CD4-positive, alpha-beta memory T cell (primary cell): Measurements from ENCODE around the gene EID2B. TPM values are rescaled to one million over a fixed set of nuclear protein-coding genes. Genes with fewer than 3 reads are reported as not detected.

Experiments used
- CTCF ChIA-PET: fragments of 350-600 bp; sonication (Branson Sonifier 250); formaldehyde crosslinking; loops from one replicate; lab custom pipeline; 2021; ENCODE audit warnings: inconsistent platforms; ENCODE audit not compliant: partially characterized antibody; lab: Charles Lee
- POLR2A ChIA-PET: fragments of 350-600 bp; sonication (Branson Sonifier 250); formaldehyde crosslinking; loops from one replicate; lab custom pipeline; 2021; ENCODE audit not compliant: partially characterized antibody; lab: Charles Lee
- DNase-seq, 5 donors: peaks; one replicate each; pipeline versions ENCODE4 v3.0.0 to v3.0.0-alpha.2; 2020 to 2022; ENCODE audit warnings: mixed read lengths in 1 of 5
- H3K27ac ChIP-seq: one replicate; pipeline ENCODE4 v1.7.0; 2013; ENCODE audit warnings: low read depth, low read length
- H3K27me3 ChIP-seq: 2 replicates; pipeline ENCODE4 v1.7.0; 2013; ENCODE audit warnings: mild to moderate bottlenecking, low read length, moderate library complexity; ENCODE audit not compliant: insufficient read depth
- H3K36me3 ChIP-seq: 2 replicates; pipeline ENCODE4 v1.7.0; 2013; ENCODE audit warnings: mild to moderate bottlenecking, low read length, moderate library complexity; ENCODE audit not compliant: insufficient read depth
- H3K4me1 ChIP-seq: 2 replicates; pipeline ENCODE4 v1.7.0; 2013; ENCODE audit warnings: mild to moderate bottlenecking, low read length, moderate library complexity; ENCODE audit not compliant: insufficient read depth
- H3K4me3 ChIP-seq, 2 donors: one replicate each; pipeline ENCODE4 v1.7.0; 2013; ENCODE audit warnings: low read length in 2 of 2, mild to moderate bottlenecking in 1 of 2
- H3K9me3 ChIP-seq, 2 donors: one replicate each; pipeline ENCODE4 v1.7.0; 2013; ENCODE audit warnings: low read length in 2 of 2, control low read depth in 1 of 2; ENCODE audit not compliant: control insufficient read depth in 1 of 2
- H3K27ac Mint-ChIP-seq, 7 donors: one replicate each; pipeline ENCODE4 v1.8.0; 2020 to 2021; ENCODE audit warnings: mixed read lengths in 7 of 7, mild to moderate bottlenecking in 6 of 7, inconsistent platforms in 3 of 7, moderate library complexity in 3 of 7
- H3K27me3 Mint-ChIP-seq, 2 donors: one replicate each; pipeline ENCODE4 v1.8.0; 2020 to 2021; ENCODE audit warnings: mixed read lengths in 2 of 2
- H3K36me3 Mint-ChIP-seq, 2 donors: one replicate each; pipeline ENCODE4 v1.8.0; 2020 to 2021; ENCODE audit warnings: mixed read lengths in 2 of 2, inconsistent platforms in 1 of 2, mild to moderate bottlenecking in 1 of 2
- H3K4me1 Mint-ChIP-seq, 4 donors: one replicate each; pipeline ENCODE4 v1.8.0; 2020 to 2021; ENCODE audit warnings: mixed read lengths in 4 of 4, mild to moderate bottlenecking in 1 of 4
- H3K4me3 Mint-ChIP-seq, 8 donors: one replicate each; pipeline ENCODE4 v1.8.0; 2020 to 2021; ENCODE audit warnings: mixed read lengths in 8 of 8, mild to moderate bottlenecking in 7 of 8, moderate library complexity in 6 of 8, inconsistent platforms in 3 of 8
- H3K9me3 Mint-ChIP-seq, 8 donors: one replicate each; pipeline ENCODE4 v1.8.0; 2020 to 2021; ENCODE audit warnings: mixed read lengths in 8 of 8, mild to moderate bottlenecking in 5 of 8, inconsistent platforms in 3 of 8, moderate library complexity in 1 of 8
- intact Hi-C: fragments of 100-400 bp; cut with micrococcal nuclease; formaldehyde crosslinking; loops from one replicate; pipeline ENCODE4 v1.15.1; 2023
- polyA plus RNA-seq, 2 donors: library from polyadenylated mRNA; unstranded; fragments of 300-500 nt; fragmentation: Illumina TruSeq; gene quantifications; one replicate each; pipeline ENCODE4 v1.2.3, GENCODE V29; 2021
- total RNA-seq, 2 experiments: library from RNA; stranded (reverse); gene quantifications; one replicate each; pipeline ENCODE4 v1.2.3, GENCODE V29; 2021

The EID2B gene
- total and polyA plus RNA-seq, 4 experiments from 2014 or later, result 6.1 to 8.8 (median 7.7) TPM

DNA sequence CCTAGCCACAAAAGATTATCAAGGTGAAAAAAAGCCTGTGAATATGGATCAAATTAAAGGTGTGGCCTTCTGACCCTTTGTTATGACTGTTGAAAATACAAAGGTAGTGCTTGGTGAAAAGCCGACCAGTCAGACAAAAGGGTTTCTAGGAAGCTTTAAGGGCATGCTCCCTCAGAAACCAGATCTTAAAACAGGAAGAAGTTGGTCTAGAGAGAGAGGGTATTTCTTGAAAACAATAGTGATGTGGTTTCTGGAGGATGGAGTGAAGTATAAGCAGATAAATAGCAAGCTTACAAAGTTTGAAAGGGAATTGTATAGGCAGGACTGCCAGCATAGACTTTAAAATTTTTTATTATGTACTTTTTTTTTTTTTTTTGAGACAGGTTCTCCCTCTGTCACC, 12.3 kb upstream of the EID2B start:
- Histone ChIP-seq H3K4me3 (no peak overlapping the region), H3K9me3 (no peaks in the 10 kb centered on the region), H3K27me3 (no peaks in the 10 kb centered on the region), H3K27ac (no peak overlapping the region), H3K4me1 (peaks cover 50% of the 10 kb centered on the region), H3K36me3 (no peaks in the 10 kb centered on the region)
- peaks cover 0 to 2% of the 10 kb centered on the region in 2 donors for H3K36me3 Mint-ChIP-seq
- DNase-seq, result peak in 4 of 5 donors; percentile 28 to 45 (median 32)
- peak overlapping the region; percentile 70 to 93 (median 84) for H3K27ac Mint-ChIP-seq
- peak overlapping the region in 7 of 8 donors; percentile 25 to 70 (median 55) for H3K4me3 Mint-ChIP-seq
- CTCF ChIA-PET, result interaction anchor here (1.0 to 1.2 kb wide), 2 partner anchors 11 to 154 kb away, joined by 5 to 6 read pairs; partner anchors contain the start of genes MED29 and PAF1
- POLR2A ChIA-PET, result interaction anchor here (1.1 to 1.7 kb wide), 3 partner anchors 12 to 100 kb away, joined by 3 to 8 read pairs (median 5); partner anchors contain the start of genes EID2B and SUPT5H
- H3K9me3 Mint-ChIP-seq, result no peaks in the 10 kb centered on the region
- H3K4me1 Mint-ChIP-seq, result peaks cover 32 to 57% (median 45%) of the 10 kb centered on the region in 4 donors
- H3K27me3 Mint-ChIP-seq, result peaks cover 0 to 3% of the 10 kb centered on the region in 2 donors
- intact Hi-C loops, result no loop called here

DNA sequence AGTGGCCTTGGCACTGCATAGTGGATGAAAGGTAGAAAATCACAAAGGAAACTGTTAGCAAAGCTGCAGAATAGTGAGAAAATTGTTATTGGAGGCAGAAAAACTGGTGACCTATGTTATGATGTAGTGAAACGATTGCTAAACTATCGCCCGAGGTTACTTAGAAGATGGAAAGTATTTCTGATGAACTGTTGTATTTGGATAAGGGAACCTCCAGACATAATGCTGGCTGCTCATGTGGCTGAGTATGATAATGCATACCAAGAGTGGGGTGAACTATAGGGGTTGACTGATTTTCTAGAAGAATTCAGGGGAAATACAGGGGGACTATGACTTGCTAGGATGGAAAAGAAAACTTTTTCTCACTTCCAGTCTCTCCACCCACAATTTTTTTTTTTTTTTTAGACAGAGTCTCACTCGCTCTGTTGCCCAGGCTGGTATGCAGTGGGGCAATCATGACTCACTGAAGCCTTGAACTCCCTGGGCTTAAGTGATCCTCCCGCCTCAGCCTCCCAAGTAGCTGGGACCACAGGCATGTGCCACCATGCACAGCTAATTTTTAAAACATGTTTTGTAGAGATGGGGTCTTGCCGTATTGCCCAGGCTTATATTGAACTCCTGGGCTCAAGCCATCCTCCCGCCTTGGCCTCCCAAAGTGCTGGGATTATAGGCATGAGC, 11.7 kb upstream of the EID2B start:
- no peaks in the 10 kb centered on the region for H3K27me3 ChIP-seq
- ChIA-PET CTCF (interaction anchor here (1.0 to 1.2 kb wide), 3 partner anchors 11 to 153 kb away, joined by 5 to 7 read pairs (median 6); partner anchors contain the start of genes MED29 and PAF1), POLR2A (interaction anchor here (1.1 to 1.7 kb wide), 3 partner anchors 12 to 99 kb away, joined by 3 to 8 read pairs (median 5); partner anchors contain the start of genes EID2B and SUPT5H)
- peak overlapping the region; percentile 70 to 93 (median 84) for H3K27ac Mint-ChIP-seq
- H3K9me3 Mint-ChIP-seq, result no peaks in the 10 kb centered on the region
- H3K36me3 Mint-ChIP-seq, result peaks cover 0 to 4% of the 10 kb centered on the region in 2 donors
- H3K4me1 Mint-ChIP-seq, result peaks cover 32 to 59% (median 46%) of the 10 kb centered on the region in 4 donors
- no peak overlapping the region for H3K4me3 ChIP-seq
- intact Hi-C loops, result no loop called here
- no peaks in the 10 kb centered on the region for H3K36me3 ChIP-seq
- H3K9me3 ChIP-seq, result no peaks in the 10 kb centered on the region
- H3K27me3 Mint-ChIP-seq, result peaks cover 0 to 3% of the 10 kb centered on the region in 2 donors
- DNase-seq, result no peak
- peak overlapping the region in 6 of 8 donors; percentile 25 to 70 (median 55) for H3K4me3 Mint-ChIP-seq
- H3K27ac ChIP-seq, result no peak overlapping the region
- H3K4me1 ChIP-seq, result peaks cover 50% of the 10 kb centered on the region

DNA sequence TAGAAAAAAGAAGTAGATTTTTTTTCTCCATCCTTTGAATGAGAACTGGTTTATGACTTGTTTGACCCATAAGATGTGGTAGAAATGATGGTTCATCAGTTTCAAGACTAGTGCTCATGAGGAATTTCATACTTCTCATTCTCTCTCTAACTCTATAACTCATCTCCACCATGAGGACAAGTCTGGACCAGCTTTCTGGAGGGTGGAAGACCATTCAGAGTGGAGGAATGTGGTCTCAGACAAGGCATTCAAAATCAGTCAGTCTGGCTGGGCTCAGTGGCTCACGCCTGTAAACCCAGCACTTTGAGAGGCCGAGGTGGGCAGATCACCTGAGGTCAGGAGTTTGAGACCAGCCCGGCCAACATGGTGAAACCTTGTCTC, 10.8 kb upstream of the EID2B start:
- Histone ChIP-seq H3K27ac (no peak overlapping the region), H3K27me3 (no peaks in the 10 kb centered on the region), H3K4me1 (peaks cover 59% of the 10 kb centered on the region), H3K4me3 (no peak overlapping the region), H3K9me3 (no peaks in the 10 kb centered on the region), H3K36me3 (no peaks in the 10 kb centered on the region)
- ChIA-PET CTCF (interaction anchor here (1.0 to 2.0 kb wide), 3 partner anchors 11 to 103 kb away, joined by 6 to 11 read pairs (median 7); partner anchors contain the start of gene EID2B), POLR2A (no interaction called here)
- Mint-ChIP-seq H3K9me3 (no peaks in the 10 kb centered on the region), H3K27ac (peak overlapping the region in 1 of 7 donors; percentile 60), H3K27me3 (peaks cover 0 to 3% of the 10 kb centered on the region in 2 donors), H3K4me3 (no peak overlapping the region), H3K36me3 (peaks cover 0 to 7% of the 10 kb centered on the region in 2 donors), H3K4me1 (peaks cover 37 to 68% (median 53%) of the 10 kb centered on the region in 4 donors)
- no peak for DNase-seq
- intact Hi-C loops, result no loop called here

GRCh38 chr19:39542206-39542605, 9.6 kb upstream of the EID2B start:
- H3K4me1 Mint-ChIP-seq, result peaks cover 42 to 78% (median 60%) of the 10 kb centered on the region in 4 donors
- ChIA-PET CTCF (interaction anchor here (1.0 to 2.0 kb wide), 5 partner anchors 9 to 131 kb away, joined by 3 to 11 read pairs (median 6); partner anchors contain the start of gene EID2B), POLR2A (interaction anchor here (0.8 kb wide), 1 partner anchor 9 kb away, joined by 3 read pairs; no protein-coding TSS in a partner anchor)
- H3K27ac Mint-ChIP-seq, result peak overlapping the region in 6 of 7 donors; percentile 32 to 92 (median 56)
- Histone ChIP-seq H3K9me3 (no peaks in the 10 kb centered on the region), H3K4me3 (no peak overlapping the region), H3K4me1 (peaks cover 68% of the 10 kb centered on the region), H3K27me3 (no peaks in the 10 kb centered on the region), H3K36me3 (no peaks in the 10 kb centered on the region), H3K27ac (no peak overlapping the region)
- H3K4me3 Mint-ChIP-seq, result peak overlapping the region in 3 of 8 donors; percentile 12 to 36 (median 17)
- peaks cover 0 to 7% of the 10 kb centered on the region in 2 donors for H3K36me3 Mint-ChIP-seq
- no peaks in the 10 kb centered on the region for H3K9me3 Mint-ChIP-seq
- no peak for DNase-seq
- intact Hi-C loops, result no loop called here
- peaks cover 0 to 3% of the 10 kb centered on the region in 2 donors for H3K27me3 Mint-ChIP-seq

- peak overlapping the region in 1 of 2 donors; percentile 81 for H3K4me3 ChIP-seq
- Mint-ChIP-seq H3K4me1 (peaks cover 34 to 74% (median 53%) of the 10 kb centered on the region in 4 donors), H3K9me3 (no peaks in the 10 kb centered on the region), H3K4me3 (peak overlapping the region; percentile 95 to 99 (median 97)), H3K27ac (peak overlapping the region; percentile 91 to 100 (median 99)), H3K36me3 (peaks cover 0 to 7% of the 10 kb centered on the region in 2 donors), H3K27me3 (peaks cover 0 to 1% of the 10 kb centered on the region in 2 donors)
- no peaks in the 10 kb centered on the region for H3K27me3 ChIP-seq
- intact Hi-C loops, result loop anchor here (1.0 kb wide), 2 partner anchors 95 to 100 kb away; partner anchors contain the start of gene SUPT5H
- no peak for DNase-seq
- peaks cover 51% of the 10 kb centered on the region for H3K4me1 ChIP-seq
- peak overlapping the region; percentile 86 for H3K27ac ChIP-seq
- CTCF ChIA-PET, result interaction anchor here (0.7 to 2.1 kb wide), 4 partner anchors 11 to 105 kb away, joined by 3 to 10 read pairs (median 3); partner anchors contain the start of gene RPS16
- H3K9me3 ChIP-seq, result no peaks in the 10 kb centered on the region
- POLR2A ChIA-PET, result interaction anchor here (1.2 to 2.5 kb wide), 3 partner anchors 95 to 105 kb away, joined by 4 to 17 read pairs (median 6); partner anchors contain the start of genes RPS16 and SUPT5H
- H3K36me3 ChIP-seq, result no peaks in the 10 kb centered on the region
Observed at GRCh38 chr19:39540333-39540673, 7.7 kb upstream of the EID2B start.

DNA sequence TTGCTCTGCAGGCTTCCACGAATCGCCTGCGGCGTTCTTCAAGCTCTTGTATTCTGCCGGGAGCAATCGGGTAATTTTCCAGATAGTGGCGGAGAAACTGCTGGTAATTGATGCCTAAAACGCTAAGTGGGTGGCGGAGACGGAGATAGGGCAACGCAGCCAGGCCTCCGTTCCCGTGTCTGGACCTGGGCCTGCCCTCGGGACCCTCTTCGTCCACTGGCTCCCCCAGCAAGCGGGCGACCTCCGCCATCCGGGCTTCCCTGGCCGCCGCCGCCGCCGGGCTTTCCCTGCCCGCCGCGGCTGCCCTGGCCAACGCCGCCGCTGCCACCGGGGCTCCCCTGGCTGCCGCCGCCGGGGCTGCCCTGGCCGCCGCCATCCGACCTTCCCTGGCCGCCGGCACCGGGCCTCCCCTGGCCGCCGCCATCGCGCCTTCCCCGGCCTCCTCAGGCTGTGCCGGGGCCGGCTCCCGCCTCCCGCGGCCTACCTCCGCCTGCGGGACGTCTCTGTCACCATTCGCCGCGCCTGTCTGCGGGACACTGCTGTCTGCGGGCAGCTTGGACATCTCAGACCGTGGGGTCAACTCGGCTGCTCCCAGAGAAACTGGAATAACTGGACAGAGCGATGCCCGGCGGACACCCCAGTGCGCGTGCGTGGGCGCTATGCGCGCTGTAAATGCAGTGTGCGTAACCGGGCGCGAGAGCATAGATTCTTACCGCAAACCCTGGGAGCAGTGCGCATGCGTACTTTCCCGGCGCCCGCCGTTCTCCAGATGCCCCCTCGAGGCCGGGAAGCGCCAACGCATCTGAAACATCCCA, 7.1 kb upstream of the EID2B start, which contains the start of gene EID2:
EID2 (minus strand) TSS at position 644 of the 815 bp plus-strand sequence; CDS start at position 562, 82 bp downstream.
- Histone ChIP-seq H3K27me3 (no peaks in the 10 kb centered on the region), H3K4me3 (peak within 1 kb of the TSS; percentile 43 to 81), H3K4me1 (peaks cover 45% of the 10 kb centered on the region), H3K27ac (peak within 1 kb of the TSS; percentile 86), H3K9me3 (no peaks in the 10 kb centered on the region), H3K36me3 (no peaks in the 10 kb centered on the region)
- peaks cover 0 to 1% of the 10 kb centered on the region in 2 donors for H3K27me3 Mint-ChIP-seq
- peak within 1 kb of the TSS; percentile 95 to 99 (median 97) for H3K4me3 Mint-ChIP-seq
- peaks cover 31 to 69% (median 50%) of the 10 kb centered on the region in 4 donors for H3K4me1 Mint-ChIP-seq
- intact Hi-C loops, result loop anchor here (1.0 to 10.0 kb wide), 3 partner anchors 94 to 215 kb away; partner anchors contain the start of genes LRFN1 and SUPT5H
- CTCF ChIA-PET, result interaction anchor here (1.0 to 2.1 kb wide), 7 partner anchors 11 to 417 kb away, joined by 3 to 11 read pairs (median 3); partner anchors contain the start of gene RPS16
- POLR2A ChIA-PET, result interaction anchor here (0.6 to 2.5 kb wide), 12 partner anchors 12 to 205 kb away, joined by 3 to 17 read pairs (median 4); partner anchors contain the start of genes MED29, PAF1, RPS16 and SUPT5H
- DNase-seq, result peak; percentile 91 to 93 (median 92)
- H3K9me3 Mint-ChIP-seq, result no peaks in the 10 kb centered on the region
- peaks cover 0 to 7% of the 10 kb centered on the region in 2 donors for H3K36me3 Mint-ChIP-seq
- peak within 1 kb of the TSS; percentile 91 to 100 (median 99) for H3K27ac Mint-ChIP-seq
